Kidney epithelial cell (primary cell): ENCODE data around the gene TTC32. TPM values are rescaled to one million over a fixed set of nuclear protein-coding genes. Genes with fewer than 3 reads are reported as not detected.

ENCODE experiments used
- DNase-seq: peaks from one replicate; pipeline ENCODE4 v3.0.0-alpha.2; 2010; ENCODE audit warnings: low read depth
- H3K27me3 ChIP-seq: 2 replicates; pipeline ENCODE4 v1.6.0; 2011; ENCODE audit warnings: low read length; ENCODE audit not compliant: control insufficient read depth, insufficient read depth
- H3K36me3 ChIP-seq: 2 replicates; pipeline ENCODE4 v1.5.1; 2011; ENCODE audit warnings: low read length; ENCODE audit not compliant: control insufficient read depth, insufficient read depth
- H3K4me3 ChIP-seq: 2 replicates; pipeline ENCODE4 v1.5.1; 2011; ENCODE audit warnings: low read depth, mild to moderate bottlenecking, control low read depth, low read length
- CTCF ChIP-seq: IDR thresholded peaks from 2 replicates; pipeline ENCODE4 v1.5.1; 2011; ENCODE audit warnings: mild to moderate bottlenecking, moderate library complexity, low read length, control low read depth, inconsistent platforms; ENCODE audit not compliant: insufficient read depth, poor library complexity, severe bottlenecking
- total RNA-seq: library from RNA; depleted of rRNA; stranded (reverse); fragments of >200 nt; gene quantifications from 2 replicates; pipeline ENCODE4 v1.2.3, GENCODE V29; 2015

The TTC32 gene
- total RNA-seq, 1 donor from 2014 or later, result 2.8 TPM

- no peak for DNase-seq
- H3K27me3 ChIP-seq, result no peaks in the 10 kb centered on the region
- no peak overlapping the region for H3K4me3 ChIP-seq
- no peaks in the 10 kb centered on the region for H3K36me3 ChIP-seq
- TF ChIP-seq CTCF, result no peak
These were observed 51.4 kb downstream of the TTC32 start for GRCh38 chr2:19850056-19851050.

GRCh38 chr2:19848952-19849351 is 52.8 kb downstream of the TTC32 start:
- no peak for DNase-seq
- no peak for TF ChIP-seq CTCF

GRCh38 chr2:19848029-19848750 is 53.6 kb downstream of the TTC32 start:
- DNase-seq, result no peak
- no peak overlapping the region for H3K4me3 ChIP-seq
- H3K27me3 ChIP-seq, result no peaks in the 10 kb centered on the region
- H3K36me3 ChIP-seq, result no peaks in the 10 kb centered on the region
- TF ChIP-seq CTCF, result no peak

More at GRCh38 chr2:19848952-19849351, 52.8 kb downstream of the TTC32 start:
- Histone ChIP-seq H3K4me3 (no peak overlapping the region), H3K36me3 (no peaks in the 10 kb centered on the region), H3K27me3 (no peaks in the 10 kb centered on the region)

GRCh38 chr2:19847486-19847885 is 54.3 kb downstream of the TTC32 start:
- Histone ChIP-seq H3K4me3 (no peak overlapping the region), H3K36me3 (no peaks in the 10 kb centered on the region), H3K27me3 (no peaks in the 10 kb centered on the region)
- no peak for TF ChIP-seq CTCF
- no peak for DNase-seq

Other genes with a start within 250 kb of the TTC32 start
- gene WDR35, start 88.1 kb upstream of the TTC32 start, total RNA-seq, result 13.6 and 17.5 TPM in 2 replicates
- 7.6 TPM in 2 replicates for gene MATN3, start 110.7 kb upstream of the TTC32 start, total RNA-seq
- gene LAPTM4A, start 149.6 kb upstream of the TTC32 start, total RNA-seq, result 140 and 141 TPM in 2 replicates